Fibroblast of lung (primary cell): ENCODE measurements around the gene NTNG1. TPM values are rescaled to one million over a fixed set of nuclear protein-coding genes. Genes with fewer than 3 reads are reported as not detected.
A peak's percentile ranks its signal among the peaks of the same experiment; 100 is the strongest.

Source experiments
- DNase-seq, 2 donors: peaks; one replicate each; pipeline versions ENCODE4 v3.0.0 to v3.0.0-alpha.2; 2010; ENCODE audit warnings: low read depth in 2 of 2
- H2AFZ ChIP-seq: 2 replicates; pipeline ENCODE4 v1.5.1; 2012; ENCODE audit warnings: low read length, control low read depth, inconsistent platforms
- H3K27ac ChIP-seq: 2 replicates; pipeline ENCODE4 v1.5.1; 2011; ENCODE audit warnings: low read length, control low read depth; ENCODE audit not compliant: insufficient read depth
- H3K27me3 ChIP-seq: 2 replicates; pipeline ENCODE4 v1.5.1; 2011; ENCODE audit warnings: mild to moderate bottlenecking, low read length; ENCODE audit not compliant: control insufficient read depth, insufficient read depth
- H3K36me3 ChIP-seq: 2 replicates; pipeline ENCODE4 v1.5.1; 2011; ENCODE audit warnings: low read length; ENCODE audit not compliant: control insufficient read depth, insufficient read depth
- H3K4me1 ChIP-seq: 2 replicates; pipeline ENCODE4 v1.5.1; 2011; ENCODE audit warnings: low read length; ENCODE audit not compliant: control insufficient read depth, insufficient read depth; ENCODE audit errors: extremely low read depth
- H3K4me2 ChIP-seq: 2 replicates; pipeline ENCODE4 v1.5.1; 2011; ENCODE audit warnings: low read length, control low read depth; ENCODE audit not compliant: insufficient read depth; ENCODE audit errors: extremely low read depth
- H3K4me3 ChIP-seq, 4 experiments: fragments of 200-600 bp in 1 of 4; sonication (generic) in 1 of 4; replicated peaks in 1 of 4; 2 replicates each; pipeline ENCODE4 v1.5.1; 2011 to 2016; ENCODE audit warnings: low read length in 4 of 4, low read depth in 3 of 4, mild to moderate bottlenecking in 3 of 4, control low read depth in 2 of 4, inconsistent platforms in 1 of 4, mixed read lengths in 1 of 4; ENCODE audit not compliant: insufficient read depth in 1 of 4; ENCODE audit errors: control extremely low read depth in 1 of 4
- H3K79me2 ChIP-seq: 2 replicates; pipeline ENCODE4 v1.5.1; 2012; ENCODE audit warnings: mild to moderate bottlenecking, low read length, inconsistent platforms; ENCODE audit not compliant: control insufficient read depth, insufficient read depth
- H3K9ac ChIP-seq: 2 replicates; pipeline ENCODE4 v1.5.1; 2011; ENCODE audit warnings: mild to moderate bottlenecking, low read length, control low read depth; ENCODE audit not compliant: insufficient read depth
- H3K9me3 ChIP-seq: 2 replicates; pipeline ENCODE4 v1.5.1; 2012; ENCODE audit warnings: low read depth, low read length; ENCODE audit not compliant: control insufficient read depth, insufficient read depth
- H4K20me1 ChIP-seq: 2 replicates; pipeline ENCODE4 v1.5.1; 2011; ENCODE audit warnings: low read length; ENCODE audit not compliant: control insufficient read depth, insufficient read depth; ENCODE audit errors: extremely low read depth
- CTCF ChIP-seq, 2 donors: IDR thresholded peaks in 1 of 2; conservative IDR thresholded peaks in 1 of 2; 1 replicate in 1 of 2; 2 replicates in 1 of 2; pipeline ENCODE4 v1.5.1; 2011 to 2012; ENCODE audit warnings: low read length in 2 of 2, control low read depth in 1 of 2, inconsistent platforms in 1 of 2, low read depth in 1 of 2, mild to moderate bottlenecking in 1 of 2
- EZH2 ChIP-seq: IDR thresholded peaks from 2 replicates; pipeline ENCODE4 v1.5.1; 2012; ENCODE audit warnings: low read length, control low read depth, mild to moderate bottlenecking; ENCODE audit errors: missing control alignments
- polyA plus RNA-seq, 2 donors: library from polyadenylated mRNA; depleted of rRNA in 1 of 2; stranded (reverse) in 1 of 2; unstranded in 1 of 2; fragments of >200 nt; gene quantifications; 2 replicates each; pipeline ENCODE4 v1.2.1, GENCODE V29; 2011 to 2012; ENCODE audit warnings: missing spikeins in 1 of 2
- total RNA-seq: library from RNA; depleted of rRNA; stranded (reverse); fragments of >200 nt; gene quantifications from 2 replicates; pipeline ENCODE4 v1.2.1, GENCODE V29; 2014

NTNG1 gene
- total and polyA plus RNA-seq, 2 donors (not counting 1 experiment from before 2014, with no cell fraction given) = 0.82 to 8.6 TPM

- Histone ChIP-seq H3K4me3 (no peak overlapping the region), H3K4me2 (no peak overlapping the region), H3K27ac (no peak overlapping the region), H4K20me1 (no peaks in the 10 kb centered on the region), H3K36me3 (no peaks in the 10 kb centered on the region), H3K9me3 (no peaks in the 10 kb centered on the region), H3K4me1 (no peaks in the 10 kb centered on the region), H3K79me2 (no peaks in the 10 kb centered on the region), H2AFZ (no peak overlapping the region), H3K27me3 (no peaks in the 10 kb centered on the region), H3K9ac (no peak overlapping the region)
- no peak for DNase-seq
- TF ChIP-seq EZH2 (no peak), CTCF (conservative IDR thresholded peaks at IDR 0.05 in 1 of 2, IDR thresholded peaks at IDR 0.05 in 1 of 2; ENCODE audit: low read depth in 1 of 2, low read length in 2 of 2) (peak; percentile 8 to 14)
Measured at GRCh38 chr1:107477233-107477632, 336.4 kb downstream of the NTNG1 start.

GRCh38 chr1:107479865-107480350 is 339.1 kb downstream of the NTNG1 start:
- Histone ChIP-seq H3K9me3 (no peaks in the 10 kb centered on the region), H3K79me2 (no peaks in the 10 kb centered on the region), H2AFZ (no peak overlapping the region), H3K27ac (no peak overlapping the region), H3K27me3 (no peaks in the 10 kb centered on the region), H3K4me1 (no peaks in the 10 kb centered on the region), H4K20me1 (no peaks in the 10 kb centered on the region), H3K4me2 (no peak overlapping the region), H3K36me3 (no peaks in the 10 kb centered on the region), H3K9ac (no peak overlapping the region), H3K4me3 (no peak overlapping the region)
- TF ChIP-seq CTCF (conservative IDR thresholded peaks at IDR 0.05 in 1 of 2, IDR thresholded peaks at IDR 0.05 in 1 of 2; ENCODE audit: low read depth in 1 of 2, low read length in 2 of 2) (no peak), EZH2 (no peak)
- DNase-seq = no peak

- Histone ChIP-seq H3K4me2 (peak overlapping the region; percentile 55), H3K9me3 (no peaks in the 10 kb centered on the region), H4K20me1 (no peaks in the 10 kb centered on the region), H3K9ac (no peak overlapping the region), H3K27me3 (no peaks in the 10 kb centered on the region), H3K36me3 (no peaks in the 10 kb centered on the region), H3K79me2 (no peaks in the 10 kb centered on the region), H3K4me1 (no peaks in the 10 kb centered on the region), H3K27ac (no peak overlapping the region), H3K4me3 (peak overlapping the region in 1 of 4 experiments; percentile 26), H2AFZ (peak overlapping the region; percentile 23)
- TF ChIP-seq EZH2 = no peak
- peak in 1 of 2 donors; percentile 25 for TF ChIP-seq CTCF (conservative IDR thresholded peaks at IDR 0.05 in 1 of 2, IDR thresholded peaks at IDR 0.05 in 1 of 2; ENCODE audit: low read depth in 1 of 2, low read length in 2 of 2)
- peak; percentile 5 to 38 for DNase-seq
Measured at GRCh38 chr1:107480548-107481415, 339.9 kb downstream of the NTNG1 start.
